NOMO-1 treated with DMSO at 0.1 percent for 48 hours (cell line): ENCODE measurements around the gene TRAPPC2B.

Source experiments
- DNase-seq: peaks from one replicate; lab custom pipeline; 2025; ENCODE audit not compliant: unreplicated experiment; lab: John Stamatoyannopoulos, UW

The TRAPPC2B gene

DNA sequence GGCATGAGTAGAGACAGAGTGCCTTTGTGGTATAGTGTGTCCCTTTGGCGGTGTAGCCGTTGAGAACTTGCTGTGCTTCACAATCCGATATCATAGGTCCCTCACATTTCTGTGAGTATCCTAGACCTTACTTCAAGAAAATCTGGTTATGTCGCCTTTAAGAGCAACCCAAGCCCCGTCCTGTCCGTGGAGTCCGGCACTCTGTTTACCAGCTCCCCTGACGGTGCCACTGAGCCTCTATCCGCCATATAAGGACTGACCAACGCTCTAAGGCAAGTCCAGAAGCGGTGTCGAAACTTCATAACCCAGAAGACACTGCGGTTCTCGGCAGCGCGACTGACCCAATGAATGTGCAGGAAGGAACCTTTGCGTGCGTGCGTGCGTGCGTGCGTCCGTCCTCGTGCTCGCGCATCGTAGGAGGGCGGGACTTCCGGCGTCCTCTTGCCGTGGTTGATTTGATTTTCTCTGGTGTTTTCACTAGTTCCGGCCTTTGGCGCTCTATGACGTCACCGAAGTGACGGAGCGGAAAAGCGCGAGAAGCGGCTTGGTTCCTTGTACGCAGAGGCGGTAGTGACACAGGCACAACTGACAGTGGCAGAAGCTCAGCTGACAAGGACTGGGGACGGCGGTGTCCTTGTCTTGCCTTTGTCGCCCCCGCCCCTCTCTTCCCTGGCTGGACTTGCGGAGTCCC lies at the start of gene TRAPPC2B, which contains the start of gene ZNF547:
TRAPPC2B (plus strand) TSS at position 555 of the 691 bp plus-strand sequence. CDS start 1,283 bp downstream, outside the sequence.
ZNF547 (plus strand) TSS at position 555 of the 691 bp plus-strand sequence. CDS start 5,005 bp downstream, outside the sequence.
- peak; percentile 98 for DNase-seq

DNA sequence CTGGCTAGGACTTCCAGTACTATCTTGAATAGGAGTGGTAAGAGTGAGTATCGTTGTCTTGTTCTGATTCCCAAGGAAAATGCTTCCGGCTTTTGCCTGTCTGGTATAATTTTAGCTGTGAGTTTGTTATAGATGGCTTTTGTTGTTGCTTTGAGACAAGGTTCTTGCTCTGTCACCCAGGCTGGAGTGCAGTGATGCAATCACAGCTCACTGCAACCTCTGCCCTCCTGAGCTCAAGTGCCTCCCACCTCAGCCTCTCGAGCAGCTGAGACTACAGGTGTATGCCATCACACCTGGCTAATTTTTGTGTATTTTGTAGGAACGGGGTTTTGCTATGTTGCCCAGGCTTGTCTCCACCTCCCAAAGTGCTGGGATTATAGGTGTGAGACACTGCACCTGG lies 49.2 kb upstream of the TRAPPC2B start:
- DNase-seq, result no peak

GRCh38 chr19:57317503-57317902 lies 45.8 kb upstream of the TRAPPC2B start:
- no peak for DNase-seq

- no peak for DNase-seq
Observed at GRCh38 chr19:57319869-57320179, 43.5 kb upstream of the TRAPPC2B start.

GRCh38 chr19:57320180-57321084 lies 42.9 kb upstream of the TRAPPC2B start, which contains the start of gene ZNF543:
ZNF543 (plus strand) TSS chr19:57320472; CDS start chr19:57320854, 382 bp downstream.
- DNase-seq, result peak; percentile 92

DNA sequence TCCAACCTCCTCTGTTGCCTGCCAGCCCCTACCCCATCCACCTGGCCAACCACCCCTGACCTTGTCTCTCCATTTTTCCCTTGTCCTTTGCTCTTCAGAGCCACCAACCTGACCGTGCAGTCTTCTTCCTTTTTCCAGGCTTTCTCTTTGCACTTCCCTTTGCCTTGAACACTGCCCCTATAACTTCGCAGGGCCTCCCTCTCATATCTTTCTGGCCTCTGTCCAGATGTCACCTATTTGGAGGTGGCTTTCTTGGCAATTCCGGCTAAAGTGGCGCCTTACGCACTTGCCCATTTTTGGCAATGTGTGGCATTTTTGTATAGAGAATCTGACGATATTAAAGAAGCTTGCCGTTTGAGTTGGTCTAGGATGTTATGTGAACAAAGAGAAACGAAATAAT lies 42.2 kb upstream of the TRAPPC2B start:
- DNase-seq, result no peak

DNA sequence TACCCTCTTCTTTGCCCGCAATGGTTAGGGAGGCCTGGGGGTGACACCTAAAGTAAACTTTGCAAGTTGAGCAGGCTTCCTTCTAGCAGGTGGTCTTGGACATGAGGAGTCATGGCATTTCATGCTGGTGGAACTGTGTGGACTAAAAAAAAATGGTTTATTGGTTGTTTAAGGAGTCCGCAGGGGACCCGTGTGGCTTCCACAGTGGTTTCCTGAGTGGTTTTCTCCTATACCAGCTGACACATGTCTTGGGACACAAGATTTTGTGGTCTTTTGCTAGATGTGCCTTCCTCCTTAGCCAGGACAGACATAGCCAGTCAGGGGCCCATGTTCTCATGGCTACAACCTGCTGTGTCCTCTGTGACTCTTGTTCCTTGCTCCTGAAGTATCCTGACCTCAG lies 41.6 kb upstream of the TRAPPC2B start:
- peak; percentile 11 for DNase-seq

DNA sequence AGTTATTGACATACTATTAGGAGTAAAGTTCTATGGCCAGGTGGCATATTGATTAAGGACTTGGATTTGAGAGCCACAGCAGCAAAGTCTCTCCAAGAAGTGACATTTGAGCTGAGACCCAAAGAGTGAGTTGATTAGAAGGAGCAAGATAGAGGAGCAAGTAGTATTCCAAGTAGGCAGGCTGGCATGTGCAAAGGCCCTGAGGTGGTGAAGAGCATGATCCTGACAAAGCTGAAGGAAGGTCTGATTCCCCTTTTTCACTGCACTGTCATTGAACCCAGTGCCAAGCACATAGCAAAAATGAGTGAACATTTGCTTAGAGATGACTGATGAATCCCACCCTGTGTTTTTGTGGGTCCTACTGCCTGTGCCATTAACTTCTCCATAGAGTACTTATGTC lies 38.4 kb upstream of the TRAPPC2B start:
- DNase-seq, result no peak

DNA sequence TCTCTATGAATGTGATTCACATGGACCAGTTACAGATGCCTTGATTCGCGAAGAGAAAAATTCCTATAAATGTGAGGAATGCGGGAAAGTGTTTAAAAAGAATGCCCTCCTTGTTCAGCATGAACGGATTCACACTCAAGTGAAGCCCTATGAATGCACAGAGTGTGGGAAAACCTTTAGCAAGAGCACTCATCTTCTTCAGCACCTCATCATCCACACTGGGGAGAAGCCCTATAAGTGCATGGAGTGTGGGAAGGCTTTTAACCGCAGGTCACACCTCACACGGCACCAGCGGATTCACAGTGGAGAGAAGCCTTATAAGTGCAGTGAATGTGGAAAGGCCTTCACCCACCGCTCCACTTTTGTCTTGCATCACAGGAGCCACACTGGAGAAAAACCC lies 35.4 kb upstream of the TRAPPC2B start:
- DNase-seq, result no peak

GRCh38 chr19:57334191-57334590 lies 29.2 kb upstream of the TRAPPC2B start:
- DNase-seq, result no peak

GRCh38 chr19:57338877-57339276 lies 24.5 kb upstream of the TRAPPC2B start:
- no peak for DNase-seq

DNA sequence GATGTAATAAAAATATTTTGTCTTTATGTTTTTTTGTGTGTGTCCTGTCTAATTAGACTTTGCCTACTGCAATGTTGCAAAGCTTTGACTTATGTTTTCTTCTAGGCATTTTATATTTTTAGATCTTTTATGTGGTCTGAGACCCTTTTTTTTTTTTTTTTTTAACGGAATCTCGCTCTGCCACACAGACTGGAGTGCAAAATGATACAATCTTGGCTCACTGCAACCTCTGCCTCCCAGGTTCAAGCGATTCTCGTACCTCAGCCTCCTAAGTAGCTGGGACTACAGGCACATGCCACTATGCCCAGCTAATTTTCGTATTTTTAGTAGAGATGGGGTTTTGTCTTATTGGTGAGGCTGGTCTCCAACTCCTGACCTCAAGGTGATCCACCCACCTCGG lies 20.8 kb upstream of the TRAPPC2B start:
- no peak for DNase-seq

- no peak for DNase-seq
Observed at GRCh38 chr19:57348136-57348535, 15.2 kb upstream of the TRAPPC2B start.

DNA sequence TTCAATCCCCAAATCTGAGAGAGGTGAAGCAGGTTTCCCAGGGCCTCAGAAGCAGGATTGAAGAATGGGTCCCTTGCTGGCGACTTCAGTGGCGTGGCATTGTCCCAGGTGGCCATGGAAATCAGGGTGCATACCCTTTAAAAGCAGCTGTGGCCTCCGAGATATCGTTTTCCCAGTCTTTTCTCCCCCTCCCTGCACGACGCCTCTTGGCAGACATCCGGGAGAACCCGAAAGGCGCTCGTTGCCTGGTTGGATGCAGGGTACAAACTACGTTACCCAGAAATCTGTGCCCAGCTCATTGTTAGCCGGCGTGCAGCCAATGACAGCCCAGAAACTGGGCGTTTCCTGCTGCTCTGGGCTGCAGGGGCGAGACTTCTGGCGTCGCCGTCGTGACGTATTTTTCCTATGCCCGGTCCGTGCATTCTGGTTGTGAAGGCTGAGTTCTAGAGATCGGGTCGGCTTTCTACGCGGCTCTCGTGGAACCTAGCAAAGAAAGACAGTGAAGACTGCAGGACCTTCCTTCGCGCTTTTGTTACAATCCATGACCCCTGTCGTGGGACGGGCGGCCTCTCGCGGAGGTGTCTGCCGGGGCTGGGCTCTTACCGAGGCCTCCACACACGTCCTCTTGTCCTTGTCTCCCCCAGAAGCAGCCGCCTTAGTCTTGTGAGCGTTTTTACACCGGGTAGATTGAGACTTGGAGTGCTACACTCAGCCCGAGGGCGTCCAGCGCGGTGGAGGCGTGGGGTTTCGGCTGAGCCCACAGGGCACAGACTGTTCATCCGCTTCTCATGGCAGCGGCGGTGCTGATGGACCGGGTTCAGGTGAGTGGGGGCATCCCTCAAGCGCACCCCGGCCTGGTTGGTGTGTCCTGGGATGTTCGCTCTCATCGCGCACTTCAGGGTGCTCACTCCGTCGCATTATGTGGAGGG lies 12.2 kb upstream of the TRAPPC2B start, which contains the start of gene ZNF304:
ZNF304 (plus strand) TSS at position 395 of the 929 bp plus-strand sequence; CDS start at position 789, 394 bp downstream.
- peak; percentile 92 for DNase-seq

DNA sequence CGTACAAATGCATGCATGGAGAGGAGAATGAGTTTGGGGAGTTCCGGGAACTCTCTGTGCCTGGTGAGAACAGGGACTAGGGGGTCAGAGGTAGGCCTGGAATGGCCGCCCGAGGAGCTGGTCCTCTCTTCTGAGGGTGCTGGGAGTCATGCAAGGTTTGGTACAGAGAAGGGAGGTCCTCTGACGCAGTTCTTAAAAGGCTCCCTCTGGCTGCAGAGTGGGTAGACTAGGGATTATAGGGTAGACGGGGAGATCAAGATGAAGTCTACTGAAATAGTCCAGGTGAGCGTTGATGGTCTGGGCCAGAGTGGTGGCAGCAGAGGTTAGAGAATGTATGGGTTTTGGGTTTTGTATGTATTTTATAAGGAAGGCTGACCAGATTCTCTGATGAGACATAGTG lies 11.5 kb upstream of the TRAPPC2B start:
- no peak for DNase-seq

GRCh38 chr19:57355916-57356315 lies 7.4 kb upstream of the TRAPPC2B start:
- DNase-seq, result no peak

DNA sequence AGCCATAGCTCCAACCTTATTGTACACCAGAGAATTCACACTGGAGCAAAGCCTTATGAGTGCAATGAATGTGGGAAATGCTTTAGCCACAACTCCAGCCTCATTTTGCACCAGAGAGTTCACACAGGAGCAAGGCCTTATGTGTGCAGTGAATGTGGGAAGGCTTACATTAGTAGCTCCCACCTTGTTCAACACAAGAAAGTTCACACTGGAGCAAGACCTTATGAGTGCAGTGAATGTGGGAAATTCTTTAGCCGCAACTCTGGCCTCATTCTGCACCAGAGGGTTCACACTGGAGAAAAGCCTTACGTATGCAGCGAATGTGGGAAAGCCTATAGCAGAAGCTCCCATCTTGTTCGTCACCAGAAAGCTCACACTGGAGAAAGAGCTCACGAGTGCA lies 5.9 kb upstream of the TRAPPC2B start:
- DNase-seq, result no peak

DNA sequence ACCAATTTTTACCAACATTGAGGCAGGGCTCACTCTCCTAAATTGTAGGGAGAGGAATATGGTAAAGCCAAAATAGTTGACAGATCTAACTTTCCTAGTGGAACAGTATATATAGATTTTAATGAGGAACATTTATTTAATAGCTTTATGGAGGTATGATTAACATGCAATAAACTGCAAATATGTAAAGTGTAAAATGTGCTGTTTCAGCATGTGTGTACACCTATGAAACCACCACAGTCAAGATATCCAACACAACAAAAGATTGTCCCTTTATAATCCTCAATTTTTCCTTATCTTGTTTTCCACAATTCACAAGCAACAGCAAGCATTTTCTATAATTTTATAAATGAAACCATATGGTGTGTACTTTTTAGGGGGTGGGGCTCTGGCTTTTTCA lies 4.1 kb upstream of the TRAPPC2B start:
- DNase-seq, result no peak

DNA sequence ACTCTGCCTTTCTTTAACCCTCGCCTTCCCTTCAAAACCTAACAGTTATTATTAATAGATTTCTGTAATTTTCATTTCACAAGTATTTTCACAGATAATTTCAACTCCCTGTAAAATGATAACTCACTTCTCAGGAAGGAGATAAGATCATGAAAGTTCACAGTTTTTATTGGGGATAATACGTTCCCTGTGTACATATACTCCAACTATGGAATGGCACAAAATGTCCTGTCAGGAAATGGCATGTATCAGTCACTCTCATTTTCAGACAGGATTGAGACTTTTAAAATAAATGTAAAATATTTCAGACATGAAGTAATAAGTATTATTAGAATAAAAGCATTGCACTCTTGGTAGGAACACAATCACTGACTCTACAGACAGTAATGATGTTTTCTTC lies 932 bp upstream of the TRAPPC2B start:
- DNase-seq, result no peak

DNA sequence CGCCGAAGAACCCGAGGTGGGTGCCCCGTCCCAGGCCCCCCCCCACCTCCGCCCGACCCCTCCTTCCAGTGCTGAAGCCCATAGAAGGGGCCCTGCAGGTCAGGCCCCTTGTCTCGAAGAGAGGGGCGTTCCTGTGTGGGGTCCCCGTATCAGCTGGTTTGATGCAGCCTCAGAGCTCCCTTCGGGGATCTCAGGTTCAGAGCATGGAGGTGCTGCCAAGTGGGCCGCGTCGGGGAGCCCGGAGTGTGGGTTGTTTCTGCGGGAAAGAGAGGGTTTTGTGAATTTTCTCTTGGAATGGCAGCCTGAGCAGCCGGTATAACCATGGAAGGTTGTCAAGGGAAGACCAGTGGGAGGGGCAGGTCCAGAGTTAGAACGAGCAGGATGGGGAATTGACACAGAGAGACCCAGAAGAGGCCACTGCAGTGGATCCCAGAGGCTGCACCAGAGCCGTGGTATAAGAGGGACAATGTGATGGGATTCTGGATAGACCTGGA lies 384 bp downstream of the TRAPPC2B start:
- DNase-seq, result no peak

DNA sequence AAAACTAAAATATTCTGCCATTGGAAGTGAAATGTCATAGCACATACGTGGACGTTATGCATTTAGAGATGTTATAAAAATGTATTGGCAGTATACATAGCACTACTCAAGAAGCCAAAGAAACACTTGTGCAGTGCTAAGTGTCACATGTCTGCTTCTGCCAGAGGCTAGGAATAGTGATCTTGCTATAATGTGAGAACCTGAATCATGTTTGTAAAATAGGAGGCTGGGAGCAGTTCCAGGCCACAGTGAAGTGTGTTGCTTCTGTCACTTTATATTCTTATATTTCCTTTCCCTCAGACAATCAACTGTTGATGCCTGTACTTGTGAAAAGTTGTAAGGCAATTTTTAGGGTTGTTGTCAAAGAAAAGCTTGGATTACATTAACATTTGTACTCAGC lies 3.4 kb downstream of the TRAPPC2B start:
- no peak for DNase-seq
